ENCODE data around the gene TUBB4B.
A peak's percentile ranks its signal among the peaks of the same experiment; 100 is the strongest.
"Not testable (repeated sequence)": the region's sequence is repeated elsewhere in the genome, so short reads cannot be mapped to it uniquely, and the experiment has no call there.

The TUBB4B gene

DNA sequence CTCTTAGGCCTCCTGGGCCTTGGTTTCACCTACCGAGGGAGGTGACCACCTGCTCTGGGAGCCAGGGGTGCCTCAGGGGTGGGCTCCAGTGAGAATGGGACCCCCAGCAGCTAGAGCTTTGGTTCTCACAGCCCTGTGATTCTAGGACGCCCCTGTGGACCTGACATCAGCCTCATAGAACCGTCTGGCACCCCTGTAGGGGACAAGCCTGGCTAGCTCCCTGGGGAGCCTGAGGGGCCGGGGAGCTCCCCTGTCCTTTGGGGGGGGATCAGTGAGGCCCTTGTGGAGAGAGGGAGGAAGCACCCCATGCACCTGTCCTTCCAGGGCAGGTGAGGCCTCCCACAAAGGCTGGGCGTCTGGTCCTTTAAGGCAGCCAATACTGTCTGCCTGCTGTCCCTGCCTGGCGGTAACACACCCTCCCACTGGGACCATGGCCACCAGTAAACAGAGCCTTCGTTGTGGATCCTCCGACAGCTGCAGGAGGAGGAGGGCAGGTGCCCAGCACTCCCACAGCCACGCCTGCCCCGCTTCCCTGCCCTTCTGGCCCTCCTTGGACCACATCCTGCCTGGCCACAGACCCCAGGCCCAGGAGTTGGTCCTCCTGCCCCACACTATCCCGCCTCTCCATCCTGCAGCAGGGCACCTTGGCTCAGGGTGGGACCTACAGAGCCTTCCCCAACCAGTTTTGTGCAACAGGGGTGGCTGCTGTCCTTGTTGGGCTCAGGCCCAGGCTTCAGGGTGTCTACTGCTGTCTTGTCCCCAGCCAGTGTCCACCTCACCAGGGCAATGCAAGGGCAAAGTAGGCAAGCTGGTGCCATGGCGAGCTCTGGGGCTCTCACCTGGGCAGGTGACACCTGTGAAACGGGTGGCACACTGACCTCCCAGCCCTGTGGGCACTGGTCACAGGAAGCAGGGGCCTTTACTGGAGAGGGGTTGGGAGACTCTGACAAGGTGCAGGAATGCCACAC, 3.0 kb upstream of the TUBB4B start:
- DNase-seq, result peak; percentile 35 to 67

DNA sequence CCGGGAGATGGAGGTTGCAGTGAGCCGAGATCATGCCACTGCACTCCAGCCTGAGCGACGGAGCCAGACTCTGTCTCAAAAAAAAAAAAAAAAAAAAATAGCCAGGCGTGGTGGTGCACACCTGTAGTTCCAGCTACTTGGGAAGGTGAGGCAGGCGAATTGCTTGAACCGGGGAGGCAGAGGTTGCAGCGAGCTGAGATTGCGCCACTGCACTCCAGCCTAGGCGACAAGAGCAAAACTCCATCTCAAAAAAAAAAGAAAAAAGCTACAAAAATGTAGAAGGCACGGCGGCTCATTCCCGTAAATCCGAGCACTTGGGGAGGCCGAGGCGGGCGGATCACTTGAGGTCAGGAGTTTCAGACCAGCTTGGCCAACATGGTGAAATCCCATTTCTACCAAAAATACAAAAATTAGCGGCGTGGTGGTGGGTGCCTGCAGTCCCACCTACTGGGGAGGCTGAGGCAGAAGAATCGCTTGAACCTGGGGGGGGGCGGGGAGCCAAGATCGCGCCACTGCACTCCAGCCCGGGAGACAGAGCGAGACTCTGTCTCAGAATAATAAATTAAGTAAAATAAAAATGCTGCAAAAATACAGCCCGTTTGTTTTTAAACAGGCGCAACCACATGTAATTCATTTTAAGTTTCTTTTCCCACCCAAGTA, 1.4 kb upstream of the TUBB4B start:
- DNase-seq, result not testable (repeated sequence)

DNA sequence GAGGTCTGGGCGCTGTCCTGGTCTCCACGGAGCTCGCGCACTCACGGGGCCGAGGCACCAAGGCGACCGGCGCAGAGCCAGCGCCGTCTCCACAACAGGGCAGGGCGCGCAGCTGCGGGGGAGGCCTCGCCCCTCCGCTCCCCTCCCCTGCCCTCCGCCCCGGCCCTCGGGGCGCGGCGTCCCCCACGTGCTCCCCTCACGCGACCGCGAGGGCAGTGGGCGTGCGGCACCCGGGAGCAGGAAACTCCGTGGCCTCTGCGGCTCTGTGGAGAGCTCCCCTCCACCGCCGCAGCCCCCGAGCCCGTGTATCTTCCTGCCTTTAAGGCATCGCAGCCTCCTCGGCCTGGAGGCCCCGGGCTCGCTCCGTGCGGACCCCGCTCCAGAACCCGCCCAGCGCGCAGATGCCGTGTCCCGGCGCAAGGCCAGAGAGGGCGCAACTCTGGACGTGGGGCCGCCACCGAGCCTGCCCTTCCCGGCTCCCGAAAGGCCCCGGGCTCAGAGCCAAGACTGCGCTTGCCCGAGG, 708 bp upstream of the TUBB4B start:
- DNase-seq, result peak in 1 of 2 experiments; percentile 72

DNA sequence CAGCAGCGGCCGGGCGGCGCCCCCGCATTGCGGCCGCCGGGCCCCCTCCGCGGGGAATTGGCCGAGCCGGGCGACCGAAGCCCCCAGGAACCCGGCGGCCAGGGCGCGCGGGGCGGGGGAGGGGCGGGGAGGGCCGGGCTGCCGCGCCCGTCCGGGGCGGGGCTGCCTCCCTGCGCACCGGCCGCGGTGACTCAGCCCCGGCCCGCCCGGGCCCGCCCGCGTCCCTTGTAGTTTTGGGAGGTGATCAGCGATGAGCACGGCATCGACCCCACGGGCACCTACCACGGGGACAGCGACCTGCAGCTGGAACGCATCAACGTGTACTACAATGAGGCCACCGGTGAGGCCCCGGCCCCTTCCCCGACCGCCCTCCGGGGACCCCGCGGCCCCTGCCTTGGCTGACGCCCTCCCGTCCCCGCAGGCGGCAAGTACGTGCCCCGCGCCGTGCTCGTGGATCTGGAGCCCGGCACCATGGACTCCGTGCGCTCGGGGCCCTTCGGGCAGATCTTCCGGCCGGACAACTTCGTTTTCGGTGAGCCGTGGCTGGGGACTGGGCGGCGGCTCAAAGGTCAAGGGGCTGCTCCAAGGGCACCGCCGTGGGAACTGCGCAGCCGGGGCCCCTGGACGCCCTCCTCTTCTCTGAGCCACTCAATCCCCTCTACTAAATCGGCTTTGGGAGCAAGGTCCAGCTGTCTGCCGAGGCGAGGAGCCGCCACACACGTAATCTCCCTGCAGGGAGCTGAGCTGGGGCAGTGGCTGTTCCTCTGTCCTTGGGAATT, 592 bp downstream of the TUBB4B start:
- no peak for DNase-seq

GRCh38 chr9:137242269-137243203, 1.4 kb downstream of the TUBB4B start:
- no peak for DNase-seq

DNA sequence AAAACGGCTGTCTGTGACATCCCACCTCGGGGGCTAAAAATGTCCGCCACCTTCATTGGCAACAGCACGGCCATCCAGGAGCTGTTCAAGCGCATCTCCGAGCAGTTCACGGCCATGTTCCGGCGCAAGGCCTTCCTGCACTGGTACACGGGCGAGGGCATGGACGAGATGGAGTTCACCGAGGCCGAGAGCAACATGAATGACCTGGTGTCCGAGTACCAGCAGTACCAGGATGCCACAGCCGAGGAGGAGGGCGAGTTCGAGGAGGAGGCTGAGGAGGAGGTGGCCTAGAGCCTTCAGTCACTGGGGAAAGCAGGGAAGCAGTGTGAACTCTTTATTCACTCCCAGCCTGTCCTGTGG, 2.2 kb downstream of the TUBB4B start:
- not testable (repeated sequence) for DNase-seq

DNA sequence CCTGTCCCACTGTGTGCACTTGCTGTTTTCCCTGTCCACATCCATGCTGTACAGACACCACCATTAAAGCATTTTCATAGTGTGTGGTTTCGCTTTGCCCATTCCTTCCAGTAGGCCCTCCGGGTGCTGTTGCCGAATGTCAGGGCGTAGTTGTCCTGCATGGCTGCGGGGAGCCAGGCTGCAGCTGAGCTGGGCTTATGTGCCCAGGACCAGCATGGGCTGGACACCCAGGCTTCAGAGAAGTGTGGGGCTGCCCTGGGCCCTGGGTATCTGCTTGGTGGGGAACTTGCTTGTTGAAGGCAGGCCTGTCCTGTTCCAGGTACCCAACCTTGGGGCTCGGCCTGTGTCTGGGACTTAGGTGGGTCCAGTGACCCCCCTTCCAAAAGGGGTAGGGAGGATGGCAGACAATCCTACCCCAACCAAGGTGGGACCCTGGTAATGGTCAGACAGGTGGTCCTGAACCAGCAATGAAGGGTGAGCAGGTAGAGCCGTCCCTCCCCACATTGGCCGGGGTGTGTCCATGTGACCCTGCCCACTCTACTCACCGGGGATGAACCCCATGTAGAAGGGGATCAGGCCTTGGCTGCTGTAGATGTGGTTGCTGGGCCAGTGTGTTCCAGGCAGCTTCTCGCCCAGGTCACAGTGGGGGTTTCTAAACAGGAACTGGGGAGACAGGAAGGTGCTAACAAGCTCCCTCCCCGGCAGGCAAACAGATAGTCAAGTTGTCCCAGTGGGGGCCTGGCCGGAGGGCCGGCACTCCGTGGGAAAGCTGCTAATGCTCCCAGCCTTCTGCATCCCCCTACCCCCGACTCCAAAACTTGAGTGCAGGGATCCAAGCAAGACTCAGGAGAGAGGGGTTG, 2.8 kb downstream of the TUBB4B start:
- no peak for DNase-seq

- DNase-seq, result peak in 1 of 2 experiments; percentile 39
These were observed 3.7 kb downstream of the TUBB4B start for GRCh38 chr9:137244486-137245449.

GRCh38 chr9:137245450-137246421, 4.6 kb downstream of the TUBB4B start:
- no peak for DNase-seq

DNA sequence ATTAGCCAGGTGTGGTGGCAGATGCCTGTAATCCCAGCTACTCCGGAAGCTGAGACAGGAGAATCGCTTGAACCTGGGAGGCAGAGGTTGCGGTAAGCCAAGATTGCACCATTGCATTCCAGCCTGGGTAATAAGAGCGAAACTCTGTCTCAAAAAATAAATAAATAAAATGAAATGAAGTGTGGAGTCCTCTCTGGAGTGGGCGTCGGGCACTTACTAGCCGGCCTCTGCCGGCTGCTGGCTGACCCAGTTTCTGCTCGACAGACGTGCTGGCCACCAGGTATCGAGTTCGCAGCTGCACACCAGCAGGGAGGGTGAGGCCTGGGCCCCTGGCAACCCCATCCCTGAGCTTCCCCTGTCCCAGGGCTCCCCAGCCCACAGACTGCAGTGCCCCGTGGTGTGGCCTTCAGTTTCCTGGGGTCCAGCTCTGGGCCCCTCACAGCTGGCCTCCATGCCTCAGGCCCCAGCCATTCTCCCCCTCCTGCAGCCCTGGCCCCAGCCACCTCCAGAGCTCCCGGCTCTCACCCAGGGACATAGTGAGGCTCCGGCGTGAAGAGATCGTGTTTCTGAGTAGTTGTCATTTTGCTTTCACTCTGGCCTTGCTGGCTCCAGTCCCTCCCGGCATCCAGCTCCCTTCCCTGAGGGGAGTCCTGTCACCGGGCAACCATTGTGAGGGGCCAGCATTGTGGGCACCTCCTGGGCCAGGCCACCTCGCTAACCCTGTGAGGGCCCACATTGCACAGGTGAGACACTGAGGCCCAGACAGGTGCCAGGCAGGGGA, 6.2 kb downstream of the TUBB4B start:
- no peak for DNase-seq

GRCh38 chr9:137247916-137248175, 6.8 kb downstream of the TUBB4B start:
- DNase-seq, result no peak

GRCh38 chr9:137250329-137251193, 9.5 kb downstream of the TUBB4B start:
- DNase-seq, result no peak

DNA sequence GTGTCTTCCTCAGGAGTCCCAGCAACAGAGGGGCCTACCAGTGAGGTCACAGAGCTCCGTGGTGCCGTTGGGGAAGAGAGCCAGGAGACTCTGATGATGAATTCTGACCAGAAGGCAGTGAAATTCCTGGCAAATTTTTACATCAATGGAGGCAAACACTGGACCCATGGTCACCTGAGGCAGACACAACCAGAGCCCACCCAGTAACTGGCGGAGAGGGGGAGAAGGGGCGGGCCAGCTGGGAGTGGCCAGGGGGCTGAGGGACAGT, 10.0 kb downstream of the TUBB4B start, which contains the start of gene STPG3:
Gene STPG3 (plus strand): TSS at position 93 of the 268 bp plus-strand sequence. CDS start 1 bp downstream, at position 94.
- no peak for DNase-seq

DNA sequence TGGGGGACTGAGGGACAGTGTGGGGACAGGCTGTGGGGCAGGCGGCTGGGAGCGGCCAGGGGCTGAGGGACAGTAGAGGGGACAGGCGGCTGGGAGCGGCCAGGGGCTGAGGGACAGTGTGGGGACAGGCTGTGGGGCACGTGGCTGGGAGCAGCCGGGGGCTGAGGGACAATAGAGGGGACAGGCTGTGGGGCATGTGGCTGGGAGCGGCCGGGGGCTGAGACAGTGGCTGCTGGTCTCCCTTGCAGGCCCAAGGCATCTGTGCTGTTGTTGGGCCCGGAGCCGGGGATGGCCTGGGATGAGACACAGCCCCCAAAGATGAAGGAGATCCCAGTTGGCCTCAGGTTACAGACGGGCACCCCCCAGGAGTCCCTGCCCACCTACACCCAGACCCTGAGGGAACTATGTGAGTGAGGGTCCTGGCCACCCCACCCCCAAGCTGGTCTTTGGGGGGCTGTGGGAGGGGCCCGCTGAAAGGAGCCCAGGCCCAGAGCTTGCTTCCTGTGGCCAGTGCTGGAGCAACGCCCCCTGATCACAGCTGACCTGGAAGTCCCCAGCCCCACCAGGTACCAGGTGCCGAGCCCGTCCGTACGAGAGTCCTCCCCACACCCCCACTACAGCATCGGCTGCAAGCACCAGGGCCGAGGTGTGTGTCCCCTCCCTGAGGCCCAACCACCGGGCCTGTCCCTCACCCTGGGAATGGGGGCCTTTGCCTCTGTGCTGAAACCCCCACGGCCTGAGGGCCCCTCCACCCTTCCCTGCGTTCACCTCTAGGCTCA, 10.6 kb downstream of the TUBB4B start:
- no peak for DNase-seq

GRCh38 chr9:137252555-137253506, 11.7 kb downstream of the TUBB4B start:
- DNase-seq, result peak in 1 of 2 experiments; percentile 72

All from NCI-H526 (cell line).